Left forelimb (tissue), 1 donor: ENCODE results near the gene ETNPPL.
"Not testable (repeated sequence)": the region's sequence is repeated elsewhere in the genome, so short reads cannot be mapped to it uniquely, and the experiment has no call there.

Experiments
- DNase-seq: peaks from one replicate; pipeline ENCODE4 v3.0.0-alpha.2; 2018; ENCODE audit warnings: low spot score

Gene ETNPPL

DNA sequence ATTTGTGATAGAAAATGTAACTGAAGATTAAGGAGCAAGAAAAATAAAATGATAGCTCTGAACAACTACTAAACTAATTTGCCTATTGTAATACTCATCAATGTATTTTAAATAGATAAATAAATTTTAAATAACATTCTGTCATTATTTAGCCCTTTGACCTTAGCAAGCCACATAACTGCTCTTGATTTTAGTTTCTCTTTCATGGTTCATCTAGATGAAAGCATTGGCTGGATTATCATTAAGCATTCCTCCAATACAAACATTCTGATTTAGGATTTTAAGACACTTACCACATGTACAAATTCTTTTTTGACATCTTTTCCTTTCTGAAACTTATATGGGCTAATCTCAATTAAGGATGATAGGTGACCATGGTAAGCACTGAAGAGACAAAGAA is 8.5 kb downstream of the ETNPPL start:
- DNase-seq: no peak

DNA sequence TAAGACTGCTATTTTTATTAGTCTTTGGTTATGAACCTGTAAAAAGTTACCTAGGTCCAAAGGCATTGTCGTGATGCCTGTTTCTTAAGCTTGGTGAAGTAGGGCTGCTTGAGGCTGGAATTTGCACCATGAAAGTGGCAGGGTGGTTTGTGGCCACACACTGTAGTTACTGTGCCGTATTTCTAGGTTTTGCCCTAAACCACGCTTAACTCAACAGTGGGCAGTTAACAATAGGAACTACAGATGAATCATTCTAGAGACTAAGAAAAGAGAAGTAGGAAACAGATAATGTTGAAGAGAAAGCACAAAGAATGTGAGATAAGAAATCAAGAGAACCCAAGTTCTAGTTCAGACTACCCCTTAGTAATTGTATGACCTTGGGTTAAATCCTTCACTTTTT is 11.5 kb downstream of the ETNPPL start:
- DNase-seq: no peak

DNA sequence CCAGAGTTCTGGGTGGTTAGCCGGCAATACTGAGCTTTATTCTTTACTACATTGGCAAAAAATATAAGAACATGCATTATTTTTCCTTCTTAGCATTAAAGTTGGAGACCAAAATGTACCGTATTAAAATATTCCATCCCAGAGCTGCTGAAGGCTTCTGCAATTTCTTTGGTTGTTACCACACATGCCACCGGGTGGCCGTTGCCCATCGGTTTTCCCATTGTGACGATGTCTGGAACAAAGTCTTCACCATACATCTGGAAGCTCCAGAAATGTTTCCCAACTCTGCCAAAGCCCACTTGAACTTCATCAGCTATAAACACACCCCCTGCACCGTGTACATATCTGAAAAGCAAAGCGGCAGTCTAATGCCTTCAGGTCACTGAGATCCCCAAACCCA is 13.7 kb downstream of the ETNPPL start:
- DNase-seq: no peak

DNA sequence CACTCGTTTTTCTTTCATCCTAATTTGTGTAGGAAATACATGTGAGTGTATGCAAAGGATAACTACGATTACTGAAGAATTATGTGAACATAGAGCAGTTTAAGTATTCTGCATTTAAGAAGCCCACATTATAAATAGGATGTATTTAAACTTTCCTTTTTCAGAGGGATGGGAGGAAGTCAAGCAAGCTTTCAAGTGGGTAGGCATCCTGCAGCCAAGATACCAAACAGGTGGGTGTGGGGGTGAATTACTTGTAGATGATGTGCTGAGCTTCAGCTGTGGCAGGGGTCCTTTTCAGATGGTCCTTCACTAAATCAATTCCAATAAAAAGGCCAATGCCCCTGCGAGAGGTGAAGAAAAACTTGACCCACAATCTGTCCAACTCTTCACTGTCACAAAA is 16.3 kb downstream of the ETNPPL start:
- DNase-seq: no peak

DNA sequence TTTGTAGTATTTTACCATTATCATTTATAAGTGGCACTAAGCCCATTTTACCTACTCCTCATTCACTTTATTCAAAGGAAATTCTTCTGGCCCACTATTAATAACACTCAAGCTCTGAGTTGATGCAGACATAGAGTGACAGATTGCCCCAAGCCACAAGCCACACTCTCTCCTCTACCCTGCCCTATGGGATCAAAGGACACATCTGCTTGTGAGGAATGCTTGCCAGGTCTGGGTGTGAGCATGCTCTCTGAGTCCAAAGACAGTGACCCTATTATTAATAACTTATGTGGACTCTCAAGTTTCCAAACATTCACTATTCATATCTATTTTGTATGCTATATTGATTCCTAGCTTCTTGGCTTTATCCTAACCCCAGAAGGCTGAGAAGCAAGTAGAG is 18.5 kb downstream of the ETNPPL start:
- no peak for DNase-seq

DNA sequence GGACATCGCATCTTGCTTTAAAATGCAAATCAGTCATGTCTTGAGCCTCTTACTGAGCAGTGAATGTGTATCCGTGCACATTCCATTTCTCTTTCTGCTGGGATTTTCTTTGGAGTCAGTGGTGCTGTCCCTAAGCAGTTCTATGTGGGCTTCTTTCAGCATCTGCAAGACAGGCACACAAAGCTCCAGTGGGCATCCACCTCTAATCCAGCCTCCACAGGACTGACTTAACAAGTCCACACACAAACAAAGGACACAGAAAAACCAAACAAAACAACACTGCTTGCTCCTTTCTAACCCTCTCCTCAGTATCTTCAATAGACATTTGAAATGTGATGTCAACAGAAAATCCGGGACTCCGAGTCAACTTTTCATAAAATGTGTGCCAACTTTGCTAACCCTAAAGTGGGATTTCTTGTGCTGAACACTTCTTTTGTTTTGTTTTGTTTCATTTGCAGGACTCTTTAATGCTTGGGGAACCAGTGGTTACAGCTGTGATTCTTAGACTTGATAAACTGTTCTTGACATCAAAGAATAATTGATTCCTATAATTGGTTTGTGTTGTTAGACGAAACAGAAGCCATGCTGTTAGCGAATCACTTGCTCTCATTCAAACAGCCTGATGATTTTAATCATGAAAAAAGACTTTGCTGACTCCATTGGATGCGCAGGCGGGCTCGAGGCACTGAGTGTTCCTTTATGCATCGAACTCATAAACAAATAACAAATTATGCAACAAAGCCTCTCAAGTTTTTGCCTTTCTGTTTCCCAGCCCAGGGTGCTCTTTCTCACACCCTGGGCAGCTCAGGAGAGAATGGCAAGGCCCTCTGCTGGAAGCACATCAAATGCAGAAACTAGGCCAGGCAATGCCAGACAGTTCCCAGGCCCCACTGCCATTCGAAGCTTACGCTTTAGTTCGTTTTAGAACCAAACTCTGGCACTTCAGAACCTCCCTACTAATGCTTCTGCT is 20.1 kb downstream of the ETNPPL start:
- no peak for DNase-seq

DNA sequence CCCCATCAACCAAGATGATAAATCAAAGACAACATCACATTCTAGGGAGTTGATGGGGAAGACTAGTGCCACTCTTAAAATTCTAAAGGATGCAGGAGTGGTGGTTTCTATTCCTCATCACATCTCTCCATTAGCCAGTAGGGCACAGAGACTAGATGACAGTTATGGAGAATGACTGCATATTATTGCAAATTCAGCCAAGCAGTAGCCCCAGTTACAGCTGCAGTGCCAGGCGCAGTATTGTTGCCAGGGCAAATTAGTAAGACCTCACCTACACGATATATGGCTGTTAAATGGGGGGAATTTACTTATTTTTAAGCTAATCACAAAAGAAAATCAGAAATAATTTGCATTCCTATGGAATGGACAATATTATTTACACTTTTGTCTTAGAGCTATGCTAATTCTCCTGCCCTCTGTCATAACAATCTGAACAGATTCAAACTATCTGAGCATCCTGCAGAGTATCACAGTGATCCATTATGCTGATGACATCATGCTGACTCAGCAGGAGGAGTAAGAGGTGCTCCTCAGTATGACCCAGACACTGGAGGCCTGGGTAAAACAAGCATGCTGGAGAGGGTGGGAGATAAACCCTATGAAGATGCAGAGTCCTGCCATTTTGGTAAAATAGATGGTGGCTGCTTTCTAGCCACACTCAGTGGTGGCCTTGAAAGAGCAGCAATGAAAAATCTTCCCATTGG is 24.7 kb downstream of the ETNPPL start:
- DNase-seq: no peak

DNA sequence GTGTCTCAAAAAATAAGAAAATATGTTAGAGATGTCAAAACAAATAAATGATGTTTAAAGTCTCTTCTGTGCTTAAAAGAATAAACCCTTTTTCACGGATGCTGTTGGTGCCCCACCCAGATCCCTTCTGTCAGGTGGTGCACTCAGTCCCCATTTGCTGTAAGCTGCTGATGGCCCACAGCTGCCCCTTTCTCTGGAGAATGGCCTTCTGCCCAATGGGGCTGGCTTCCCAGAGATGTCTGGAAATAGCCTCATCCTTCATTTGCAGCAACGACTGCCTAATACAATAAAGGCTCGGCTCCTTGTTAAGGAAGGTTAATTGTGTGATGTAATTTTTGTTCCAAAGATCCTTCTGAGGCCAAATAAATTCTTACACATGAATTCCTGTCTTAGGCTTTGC is 31.8 kb downstream of the ETNPPL start:
- DNase-seq: no peak

DNA sequence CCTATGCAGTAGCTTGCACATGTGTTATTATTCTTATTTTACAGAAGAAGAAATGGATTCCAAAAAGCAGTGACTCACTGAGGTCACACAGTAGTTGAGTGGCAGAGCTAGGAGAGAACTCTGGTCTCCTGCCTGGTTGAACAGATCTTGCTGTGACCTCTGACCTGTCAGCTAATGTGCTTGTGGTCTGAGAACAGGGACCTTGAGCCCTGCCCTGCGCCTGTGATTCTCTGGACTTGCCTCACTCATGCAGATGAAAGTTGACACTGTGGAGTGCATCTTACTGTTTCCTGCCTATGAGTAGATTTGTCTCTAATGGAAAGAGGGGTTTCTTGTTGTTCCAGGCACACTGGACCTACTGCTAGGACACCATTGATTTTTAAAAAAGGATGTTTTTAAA is 32.3 kb downstream of the ETNPPL start:
- DNase-seq: no peak

DNA sequence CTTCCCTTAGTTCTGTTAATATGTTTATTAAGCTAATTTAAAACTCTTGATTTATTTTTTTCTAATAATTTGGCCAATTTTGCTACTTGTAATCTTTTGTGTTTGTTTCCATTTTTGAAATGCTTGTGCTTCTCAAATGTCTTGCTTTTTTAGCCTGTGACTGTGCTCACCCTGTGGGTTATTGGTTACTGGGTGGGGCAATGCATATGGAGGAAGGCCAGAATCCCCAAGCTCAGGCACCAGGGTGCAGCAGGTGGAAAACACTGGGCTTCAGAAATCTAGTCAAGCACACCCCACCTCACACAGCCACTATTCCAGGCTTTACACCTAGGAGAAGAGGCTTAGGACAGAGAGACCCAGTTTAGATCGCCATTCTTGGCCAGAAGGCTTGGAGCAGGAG is 33.1 kb downstream of the ETNPPL start:
- DNase-seq: no peak

DNA sequence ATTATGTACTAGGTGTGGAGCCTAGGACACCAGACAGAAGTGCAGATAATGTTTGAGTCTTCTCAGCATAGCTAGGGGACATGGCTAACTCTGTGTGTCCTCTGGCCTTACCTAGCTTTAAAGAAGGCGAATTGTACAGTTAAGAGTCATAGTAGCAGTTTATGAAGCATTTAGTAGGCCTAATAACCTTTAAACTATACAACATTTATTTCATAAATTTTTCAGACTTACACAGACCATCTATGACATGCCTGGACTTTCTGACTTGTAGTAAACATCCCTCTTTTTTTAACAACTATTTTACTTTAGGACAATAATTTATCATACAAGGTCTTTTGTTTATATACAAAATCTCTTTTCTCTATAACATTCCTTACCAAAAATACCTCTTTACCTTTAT is 37.4 kb downstream of the ETNPPL start:
- DNase-seq: no peak

DNA sequence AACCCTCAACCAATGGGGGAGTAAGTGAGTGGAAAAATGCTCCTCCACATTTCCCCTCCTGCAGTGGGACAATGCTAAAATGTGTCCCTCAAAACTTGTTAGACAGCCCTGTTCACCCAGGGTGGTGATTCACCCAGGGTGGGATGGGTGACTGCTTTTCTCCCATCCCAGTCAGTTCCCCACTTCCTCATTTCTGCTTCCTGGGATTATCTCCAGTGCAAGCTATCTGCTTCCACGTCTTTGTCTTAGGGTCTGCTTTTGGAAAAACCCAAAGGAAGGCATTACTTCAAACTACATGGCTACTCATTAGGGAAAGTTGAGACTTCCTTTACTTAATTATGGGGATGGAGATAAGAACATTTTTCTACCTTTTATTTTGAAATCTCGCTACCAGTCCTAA is 45.5 kb downstream of the ETNPPL start:
- DNase-seq: no peak

DNA sequence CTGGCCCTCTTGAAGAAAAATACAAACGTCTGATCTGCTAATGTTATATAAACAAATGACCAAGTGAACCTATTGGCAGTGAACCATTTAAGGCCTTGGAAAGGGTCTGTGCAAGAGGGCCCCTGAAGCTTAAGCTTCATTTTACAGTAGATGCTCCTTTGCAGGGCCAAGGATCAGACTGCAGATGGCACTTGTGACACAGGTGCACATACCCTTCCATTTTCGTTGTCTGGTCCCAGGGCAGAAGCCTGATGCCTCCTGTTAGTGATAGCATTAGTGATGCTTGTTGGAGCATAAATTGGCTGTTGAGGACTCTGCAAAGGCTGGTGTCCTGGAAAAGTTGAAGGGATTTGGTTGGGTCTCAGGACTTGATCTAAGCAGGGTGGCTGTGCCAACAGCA is 46.5 kb downstream of the ETNPPL start:
- no peak for DNase-seq

DNA sequence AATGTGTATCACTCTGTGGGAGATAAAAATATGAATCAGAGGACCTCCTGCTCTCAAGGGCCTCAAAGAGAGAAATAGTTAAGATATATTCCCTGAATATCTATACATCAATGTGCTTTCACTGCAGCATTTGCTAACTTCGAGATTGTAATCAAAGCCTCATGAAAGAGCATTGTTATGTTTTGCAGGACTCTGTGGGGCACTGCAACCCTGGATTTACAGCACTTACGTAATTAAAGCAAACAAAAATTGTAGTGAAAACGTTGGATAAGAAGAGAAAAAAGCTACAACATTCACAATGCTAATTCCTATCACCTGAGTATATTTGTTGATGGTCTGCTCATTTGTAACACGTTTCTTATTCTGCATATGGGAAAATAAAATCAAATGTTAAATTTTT is 48.0 kb downstream of the ETNPPL start:
- DNase-seq: no peak

DNA sequence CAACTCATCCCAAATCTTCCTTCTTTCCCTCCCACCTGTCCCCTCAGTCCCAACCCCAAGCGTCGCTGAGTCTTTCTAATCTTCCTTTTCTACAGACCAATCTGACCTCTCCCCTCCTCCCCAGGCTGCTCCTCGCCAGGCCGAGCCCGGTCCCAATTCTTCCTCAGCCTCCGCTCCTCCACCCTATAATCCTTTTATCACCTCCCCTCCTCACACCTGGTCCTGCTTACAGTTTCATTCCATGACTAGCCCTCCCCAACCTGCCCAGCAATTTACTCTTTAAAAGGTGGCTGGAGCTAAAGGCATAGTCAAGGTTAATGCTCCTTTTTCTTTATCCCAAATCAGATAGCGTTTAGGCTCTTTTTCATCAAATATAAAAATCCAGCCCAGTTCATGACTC is 52.3 kb downstream of the ETNPPL start:
- not testable (repeated sequence) for DNase-seq

DNA sequence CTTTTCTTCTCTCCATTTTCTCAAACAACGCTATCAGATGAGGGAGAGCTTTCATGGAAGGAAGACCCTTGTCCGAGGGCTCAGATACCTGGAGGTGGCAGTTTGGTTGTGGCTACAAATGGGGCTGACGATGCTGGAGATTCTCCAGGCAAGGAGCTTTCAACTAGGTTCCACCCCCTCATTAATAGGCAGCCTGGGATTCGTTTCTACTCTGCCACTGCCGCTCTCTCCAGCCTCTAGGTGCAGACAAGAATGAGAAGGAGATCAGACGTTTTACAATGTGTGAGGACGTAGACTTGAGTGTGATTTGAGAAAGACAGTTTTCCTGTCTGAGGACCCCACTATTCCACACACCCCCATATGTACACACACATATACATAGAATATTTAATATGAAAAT is 53.1 kb downstream of the ETNPPL start:
- DNase-seq: no peak

DNA sequence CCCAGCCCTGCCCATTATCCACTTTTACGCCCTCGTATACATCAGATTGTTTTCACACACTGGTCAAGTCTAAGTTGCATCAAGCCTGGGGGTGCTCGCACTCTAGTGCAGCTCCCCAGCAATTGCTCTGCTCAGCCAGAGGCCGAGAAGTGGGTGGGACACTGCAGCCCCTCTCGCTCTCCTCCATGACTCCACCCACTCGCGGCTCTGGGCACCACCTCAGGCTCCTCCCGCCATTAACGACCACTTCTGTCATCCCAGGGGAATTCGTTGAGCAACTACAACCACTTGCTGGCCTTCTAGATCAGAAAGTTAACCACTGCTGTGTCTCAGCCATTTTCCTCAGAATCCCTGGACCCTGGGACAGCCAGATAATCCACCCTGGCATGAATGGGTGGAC is 53.6 kb downstream of the ETNPPL start:
- DNase-seq: no peak

DNA sequence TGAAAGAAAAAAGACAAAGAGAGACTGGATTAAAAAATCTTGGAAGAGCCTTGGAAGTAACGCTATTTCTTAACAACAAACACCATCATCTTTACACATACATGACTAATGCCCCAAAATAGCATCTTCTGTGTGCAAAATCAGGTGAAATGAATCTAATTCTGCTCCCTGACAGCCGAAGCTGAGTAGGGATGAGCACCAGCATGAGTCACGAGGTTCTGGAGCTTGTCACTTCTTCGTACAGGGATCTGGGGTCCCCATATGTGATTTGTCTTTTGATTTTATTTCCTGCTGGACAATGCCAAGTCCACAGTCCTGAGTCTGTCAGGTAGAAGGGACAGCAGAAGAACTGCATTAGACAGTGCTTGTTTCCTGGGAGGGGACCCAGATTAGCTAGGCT is 56.6 kb downstream of the ETNPPL start:
- DNase-seq: no peak

DNA sequence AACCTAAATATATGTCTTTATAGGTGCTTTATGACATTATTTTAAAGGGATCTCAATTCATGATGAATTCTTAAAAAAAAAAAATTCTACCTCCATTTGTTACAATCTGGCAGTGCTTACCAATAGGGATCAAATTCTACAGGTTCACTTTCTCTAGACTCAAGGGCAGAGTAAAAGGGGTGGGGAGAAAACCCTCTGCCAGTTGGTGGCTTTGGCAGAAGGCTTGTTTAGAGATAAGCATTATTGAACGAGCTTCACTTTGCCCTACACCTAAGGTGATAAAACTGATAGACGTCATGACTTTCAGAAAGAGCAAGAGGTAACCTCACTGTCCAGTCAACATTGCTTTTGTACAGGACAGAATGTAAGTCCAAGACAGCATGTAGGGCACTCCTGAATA is 58.9 kb downstream of the ETNPPL start:
- no peak for DNase-seq

DNA sequence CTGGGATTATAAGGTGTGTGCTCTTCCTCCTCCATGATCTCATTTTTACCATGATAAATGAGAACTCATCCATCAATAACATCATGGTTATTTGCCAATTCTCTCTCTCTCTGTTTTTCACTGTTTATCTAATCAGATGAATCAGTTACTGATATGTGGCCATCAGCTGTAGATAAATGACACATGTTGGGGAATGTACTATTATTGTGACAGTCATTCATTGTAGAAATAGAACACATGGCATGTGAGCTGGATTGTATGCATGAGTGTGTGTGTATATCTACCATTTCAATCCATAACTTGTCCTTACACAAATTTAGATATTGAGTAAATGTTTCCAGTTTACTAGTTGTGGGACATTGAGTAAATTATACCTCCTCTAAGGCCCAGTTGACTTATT is 59.5 kb downstream of the ETNPPL start:
- DNase-seq: no peak

DNA sequence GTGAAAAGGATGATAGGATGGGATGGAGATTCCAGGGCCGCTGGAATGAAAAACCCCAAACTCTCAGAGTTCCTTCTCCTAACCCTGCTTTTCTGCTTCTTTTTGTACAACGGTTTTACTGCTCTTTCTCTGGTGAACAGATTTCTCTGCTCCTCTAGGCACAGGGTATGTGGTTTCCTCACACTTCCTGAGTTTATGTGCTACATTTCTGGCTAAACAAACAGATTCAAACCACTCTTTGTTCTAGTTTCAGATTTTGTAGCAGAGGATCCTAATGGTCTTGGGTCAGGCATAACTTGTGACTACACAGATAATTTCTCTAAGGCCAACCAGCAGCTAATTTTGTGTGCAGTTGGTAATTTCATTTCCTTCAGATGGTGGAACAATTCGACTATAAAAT is 59.9 kb downstream of the ETNPPL start:
- DNase-seq: no peak

DNA sequence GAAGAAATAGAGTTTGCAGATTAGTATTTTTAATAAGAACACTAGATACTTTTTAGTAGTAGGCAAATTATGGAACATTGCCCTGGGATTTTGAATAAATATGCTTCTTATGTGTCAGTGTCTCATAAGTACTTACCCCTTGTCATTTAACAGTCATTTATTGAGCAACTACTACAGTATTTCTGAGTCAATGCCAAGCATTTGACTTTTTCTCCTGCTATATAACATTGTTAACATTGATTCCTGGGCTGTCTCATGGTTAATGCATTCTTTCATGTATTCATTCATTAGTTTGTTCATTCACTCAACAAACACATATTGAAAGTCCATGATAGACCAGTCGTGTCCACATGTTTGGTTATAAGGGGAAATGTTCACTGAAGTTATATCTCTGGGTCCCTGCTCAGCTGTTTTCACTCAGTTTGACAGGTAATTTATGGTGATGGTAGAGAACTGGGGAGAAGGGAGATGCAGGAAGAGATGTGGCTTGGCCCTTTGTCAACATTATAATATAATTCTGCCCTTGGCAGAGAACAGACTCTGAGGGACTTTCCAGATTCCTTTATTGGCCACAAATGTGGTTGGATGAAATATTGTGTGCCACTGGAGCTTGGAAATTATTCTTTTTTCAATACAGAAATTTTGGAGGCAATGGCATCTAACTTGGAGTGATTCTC is 62.6 kb downstream of the ETNPPL start:
- DNase-seq: no peak

DNA sequence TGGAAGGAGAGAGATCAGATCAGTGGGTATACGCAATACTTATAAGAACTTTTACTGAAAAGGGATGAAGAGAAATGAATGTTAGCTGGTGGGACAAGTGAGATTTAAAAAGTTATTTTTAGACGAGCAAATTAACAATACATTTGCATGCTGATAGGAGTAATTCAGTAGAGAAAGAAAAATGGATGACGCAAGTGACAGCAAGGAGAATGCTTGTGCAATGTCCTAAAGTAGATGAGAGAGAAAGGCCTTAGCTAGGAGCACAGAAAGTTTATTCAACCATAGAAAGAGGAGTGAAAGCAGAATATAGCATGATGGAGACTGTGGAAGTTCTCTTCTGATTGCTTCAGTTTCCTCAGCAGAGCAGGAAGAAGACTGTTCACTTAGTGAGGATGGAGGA is 66.7 kb downstream of the ETNPPL start:
- DNase-seq: no peak
